Keratinocyte (primary cell): ENCODE measurements around the gene SCNN1G.

Source experiments
- CTCF ChIP-seq, 3 experiments: IDR thresholded peaks in 1 of 3; conservative IDR thresholded peaks in 1 of 3; optimal IDR thresholded peaks in 1 of 3; 2 replicates in 2 of 3; 3 replicates in 1 of 3; pipeline versions ENCODE3 to v1.5.1; 2011; ENCODE audit warnings: low read length in 3 of 3, mild to moderate bottlenecking in 3 of 3, moderate library complexity in 2 of 3, control low read depth in 1 of 3, inconsistent platforms in 1 of 3; ENCODE audit not compliant: insufficient read depth in 2 of 3; ENCODE audit errors: extremely low read depth in 1 of 3
- EZH2 ChIP-seq: IDR thresholded peaks from one replicate; pipeline ENCODE4 v1.6.1; 2012; ENCODE audit warnings: inconsistent platforms, mild to moderate bottlenecking, low read length, moderate library complexity

GRCh38 chr16:23217646-23218045 lies 35.1 kb downstream of the SCNN1G start:
- TF ChIP-seq EZH2 (no peak), CTCF (optimal IDR thresholded peaks at IDR 0.05 in 1 of 3, IDR thresholded peaks at IDR 0.05 in 1 of 3, conservative IDR thresholded peaks at IDR 0.05 in 1 of 3; ENCODE audit: extremely low read depth in 1 of 3, insufficient read depth in 2 of 3, low read length in 3 of 3) (no peak)
